ENCODE results near the gene PARP15.

The PARP15 gene

DNA sequence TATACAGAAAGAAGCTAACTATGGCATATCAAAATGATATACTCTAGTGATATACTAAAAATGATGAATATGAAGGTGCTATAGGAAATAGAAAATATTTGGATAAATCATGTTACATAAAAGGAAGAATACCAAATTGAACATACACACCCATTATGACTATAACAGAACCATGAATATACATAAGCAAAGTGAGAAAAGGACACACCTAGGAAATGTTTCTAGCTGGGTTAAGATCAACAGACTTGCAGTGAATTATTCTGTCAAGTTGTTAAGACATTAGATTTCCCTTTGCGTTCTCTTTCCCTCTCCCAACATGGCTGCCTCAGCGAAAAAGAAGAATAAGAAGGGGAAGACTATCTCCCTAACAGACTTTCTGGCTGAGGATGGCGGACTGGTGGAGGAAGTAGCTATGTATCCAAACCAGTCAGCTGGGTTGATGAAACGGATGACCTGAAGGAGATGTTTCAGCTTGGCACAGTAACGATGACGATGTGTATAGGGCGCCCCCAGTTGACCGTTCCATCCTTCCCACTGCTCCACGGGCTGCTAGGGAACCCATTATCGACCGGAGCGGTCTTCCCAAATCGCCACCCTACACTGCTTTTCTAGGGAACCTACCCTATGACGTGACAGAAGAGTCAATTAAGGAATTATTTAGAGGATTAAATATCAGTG is 83.0 kb downstream of the PARP15 start:
- Histone ChIP-seq H3K4me3 (ENCODE audit: insufficient read length, low read depth) (no peak overlapping the region), H3K27me3 (ENCODE audit: insufficient read depth, insufficient read length) (no peaks in the 10 kb centered on the region), H3K9me3 (ENCODE audit: insufficient read depth, low read length) (0 out of 2 replicates have a peak, but pooled peaks cover 6% of the 10 kb centered on the region), H3K36me3 (ENCODE audit: insufficient read depth, insufficient read length, low read length) (no peaks in the 10 kb centered on the region), H3K4me1 (ENCODE audit: insufficient read depth, insufficient read length) (peaks cover 2% of the 10 kb centered on the region), H3K9ac (ENCODE audit: insufficient read length, low read depth) (no peak overlapping the region)
- TF ChIP-seq SUZ12 (IDR thresholded peaks at IDR 0.05; ENCODE audit: extremely low read depth, insufficient read depth, insufficient read length) (no peak), ZNF274 (IDR thresholded peaks at IDR 0.05; ENCODE audit: low read depth, low read length) (no peak), YY1 (IDR thresholded peaks at IDR 0.05; ENCODE audit: insufficient read depth, insufficient read length) (no peak)
- peak; percentile 30 for DNase-seq (ENCODE audit: low read depth, low spot score)

DNA sequence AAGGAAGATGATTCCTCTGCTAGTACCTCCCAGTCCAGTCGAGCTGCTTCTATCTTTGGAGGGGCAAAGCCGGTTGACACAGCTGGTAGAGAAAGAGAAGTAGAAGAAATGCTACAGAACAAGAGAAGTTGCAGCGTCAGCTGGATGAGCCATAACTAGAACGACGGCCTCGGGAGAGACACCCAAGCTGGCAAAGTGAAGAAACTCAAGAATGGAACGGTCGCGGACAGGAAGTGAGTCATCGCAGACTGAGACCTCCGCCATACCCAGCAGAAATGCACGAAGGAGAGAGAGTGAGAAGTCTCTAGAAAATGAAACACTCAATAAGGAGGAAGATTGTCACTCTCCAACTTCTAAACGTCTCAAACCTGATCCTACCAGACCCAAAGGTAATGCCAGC is 84.2 kb downstream of the PARP15 start:
- Histone ChIP-seq H3K9ac (ENCODE audit: insufficient read length, low read depth) (no peak overlapping the region), H3K9me3 (ENCODE audit: insufficient read depth, low read length) (0 out of 2 replicates have a peak, but pooled peaks cover 6% of the 10 kb centered on the region)

DNA sequence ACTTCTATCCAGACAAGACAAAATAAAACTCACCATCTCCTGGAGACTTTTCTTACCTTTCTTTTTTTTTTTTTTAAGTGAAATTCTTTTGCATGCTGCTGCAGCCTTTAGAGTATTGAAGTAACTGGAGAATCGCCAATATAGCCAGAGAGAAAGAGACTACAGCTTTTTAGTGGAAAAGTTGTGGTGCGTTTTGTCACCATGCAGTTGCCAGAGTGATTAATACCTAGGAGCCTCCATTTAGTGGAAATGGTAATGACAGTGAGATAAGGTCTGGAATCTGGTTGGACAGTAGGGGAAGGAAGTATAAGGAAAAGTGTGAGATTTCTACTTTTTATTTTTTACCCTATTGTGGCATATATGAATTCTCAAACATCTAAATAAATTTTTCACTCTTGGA is 85.1 kb downstream of the PARP15 start:
- H3K4me1 ChIP-seq (ENCODE audit: insufficient read depth, insufficient read length), result peaks cover 2% of the 10 kb centered on the region
- TF ChIP-seq ZNF274 (IDR thresholded peaks at IDR 0.05; ENCODE audit: low read depth, low read length) (no peak), YY1 (IDR thresholded peaks at IDR 0.05; ENCODE audit: insufficient read depth, insufficient read length) (no peak), SUZ12 (IDR thresholded peaks at IDR 0.05; ENCODE audit: extremely low read depth, insufficient read depth, insufficient read length) (no peak)
- no peaks in the 10 kb centered on the region for H3K36me3 ChIP-seq (ENCODE audit: insufficient read depth, insufficient read length, low read length)
- 0 out of 2 replicates have a peak, but pooled peaks cover 6% of the 10 kb centered on the region for H3K9me3 ChIP-seq (ENCODE audit: insufficient read depth, low read length)
- no peak for DNase-seq (ENCODE audit: low read depth, low spot score)
- no peak overlapping the region for H3K4me3 ChIP-seq (ENCODE audit: insufficient read length, low read depth)
- no peak overlapping the region for H3K9ac ChIP-seq (ENCODE audit: insufficient read length, low read depth)
- H3K27me3 ChIP-seq (ENCODE audit: insufficient read depth, insufficient read length), result no peaks in the 10 kb centered on the region

More for the DNA sequence above, 84.2 kb downstream of the PARP15 start:
- H3K4me1 ChIP-seq (ENCODE audit: insufficient read depth, insufficient read length), result peaks cover 2% of the 10 kb centered on the region
- TF ChIP-seq YY1 (IDR thresholded peaks at IDR 0.05; ENCODE audit: insufficient read depth, insufficient read length) (no peak), SUZ12 (IDR thresholded peaks at IDR 0.05; ENCODE audit: extremely low read depth, insufficient read depth, insufficient read length) (no peak), ZNF274 (IDR thresholded peaks at IDR 0.05; ENCODE audit: low read depth, low read length) (no peak)
- no peaks in the 10 kb centered on the region for H3K36me3 ChIP-seq (ENCODE audit: insufficient read depth, insufficient read length, low read length)
- DNase-seq (ENCODE audit: low read depth, low spot score), result no peak
- no peak overlapping the region for H3K4me3 ChIP-seq (ENCODE audit: insufficient read length, low read depth)
- no peaks in the 10 kb centered on the region for H3K27me3 ChIP-seq (ENCODE audit: insufficient read depth, insufficient read length)

DNA sequence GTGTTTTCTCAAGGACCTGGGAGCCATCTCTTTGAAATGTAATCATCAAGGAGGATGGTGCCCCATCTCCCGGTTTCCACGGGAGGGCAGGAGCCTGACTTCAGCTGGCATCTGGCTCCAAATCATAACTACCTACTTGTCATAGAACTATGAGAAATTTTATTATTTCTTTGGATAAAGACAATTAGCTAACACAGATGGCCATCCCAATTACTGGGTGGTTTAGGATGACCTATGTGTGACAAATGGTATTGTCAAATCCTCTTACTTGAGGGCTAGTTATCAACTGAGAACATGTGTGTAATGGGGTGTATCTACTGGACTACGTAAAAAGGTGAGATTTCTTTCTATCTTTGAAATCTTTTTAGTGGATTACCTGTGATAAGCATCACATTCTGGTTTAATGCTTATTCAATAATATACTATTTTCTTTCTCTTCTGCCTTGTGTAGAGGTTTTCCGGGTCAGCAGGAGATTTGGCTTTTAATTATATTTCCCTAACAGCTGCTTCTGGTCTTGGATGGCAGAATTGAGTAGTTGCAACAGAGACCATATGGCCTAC is 87.9 kb downstream of the PARP15 start:
- 0 out of 2 replicates have a peak, but pooled peaks cover 6% of the 10 kb centered on the region for H3K9me3 ChIP-seq (ENCODE audit: insufficient read depth, low read length)
- no peak for DNase-seq (ENCODE audit: low read depth, low spot score)
- H3K36me3 ChIP-seq (ENCODE audit: insufficient read depth, insufficient read length, low read length), result no peaks in the 10 kb centered on the region
- H3K4me3 ChIP-seq (ENCODE audit: insufficient read length, low read depth), result no peak overlapping the region
- no peak overlapping the region for H3K9ac ChIP-seq (ENCODE audit: insufficient read length, low read depth)
- no peaks in the 10 kb centered on the region for H3K4me1 ChIP-seq (ENCODE audit: insufficient read depth, insufficient read length)
- TF ChIP-seq SUZ12 (IDR thresholded peaks at IDR 0.05; ENCODE audit: extremely low read depth, insufficient read depth, insufficient read length) (no peak), YY1 (IDR thresholded peaks at IDR 0.05; ENCODE audit: insufficient read depth, insufficient read length) (no peak), ZNF274 (IDR thresholded peaks at IDR 0.05; ENCODE audit: low read depth, low read length) (no peak)
- no peaks in the 10 kb centered on the region for H3K27me3 ChIP-seq (ENCODE audit: insufficient read depth, insufficient read length)

DNA sequence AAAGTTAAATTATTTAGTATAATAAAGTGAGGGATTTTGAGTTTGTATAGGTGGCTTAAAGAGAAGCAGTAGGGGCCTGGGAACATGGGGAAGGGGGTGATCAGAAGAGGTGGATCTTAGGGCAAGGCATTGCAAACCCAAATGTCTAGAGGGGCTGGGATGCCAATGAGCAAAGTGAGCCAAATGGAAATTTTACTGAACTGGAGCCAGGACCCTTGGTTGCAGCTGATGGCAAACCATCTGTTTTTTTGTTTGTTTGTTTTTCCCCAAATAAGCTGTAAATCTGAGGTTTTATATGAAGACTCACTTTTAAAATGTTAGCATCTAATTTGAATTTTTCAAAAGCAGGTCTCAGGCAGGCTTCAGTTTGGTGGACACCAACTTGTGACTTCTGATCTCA is 88.4 kb downstream of the PARP15 start:
- Histone ChIP-seq H3K9ac (ENCODE audit: insufficient read length, low read depth) (no peak overlapping the region), H3K4me1 (ENCODE audit: insufficient read depth, insufficient read length) (no peaks in the 10 kb centered on the region), H3K36me3 (ENCODE audit: insufficient read depth, insufficient read length, low read length) (no peaks in the 10 kb centered on the region), H3K27me3 (ENCODE audit: insufficient read depth, insufficient read length) (no peaks in the 10 kb centered on the region), H3K9me3 (ENCODE audit: insufficient read depth, low read length) (0 out of 2 replicates have a peak, but pooled peaks cover 4% of the 10 kb centered on the region), H3K4me3 (ENCODE audit: insufficient read length, low read depth) (no peak overlapping the region)
- TF ChIP-seq ZNF274 (IDR thresholded peaks at IDR 0.05; ENCODE audit: low read depth, low read length) (no peak), YY1 (IDR thresholded peaks at IDR 0.05; ENCODE audit: insufficient read depth, insufficient read length) (no peak), SUZ12 (IDR thresholded peaks at IDR 0.05; ENCODE audit: extremely low read depth, insufficient read depth, insufficient read length) (no peak)
- DNase-seq (ENCODE audit: low read depth, low spot score), result no peak

DNA sequence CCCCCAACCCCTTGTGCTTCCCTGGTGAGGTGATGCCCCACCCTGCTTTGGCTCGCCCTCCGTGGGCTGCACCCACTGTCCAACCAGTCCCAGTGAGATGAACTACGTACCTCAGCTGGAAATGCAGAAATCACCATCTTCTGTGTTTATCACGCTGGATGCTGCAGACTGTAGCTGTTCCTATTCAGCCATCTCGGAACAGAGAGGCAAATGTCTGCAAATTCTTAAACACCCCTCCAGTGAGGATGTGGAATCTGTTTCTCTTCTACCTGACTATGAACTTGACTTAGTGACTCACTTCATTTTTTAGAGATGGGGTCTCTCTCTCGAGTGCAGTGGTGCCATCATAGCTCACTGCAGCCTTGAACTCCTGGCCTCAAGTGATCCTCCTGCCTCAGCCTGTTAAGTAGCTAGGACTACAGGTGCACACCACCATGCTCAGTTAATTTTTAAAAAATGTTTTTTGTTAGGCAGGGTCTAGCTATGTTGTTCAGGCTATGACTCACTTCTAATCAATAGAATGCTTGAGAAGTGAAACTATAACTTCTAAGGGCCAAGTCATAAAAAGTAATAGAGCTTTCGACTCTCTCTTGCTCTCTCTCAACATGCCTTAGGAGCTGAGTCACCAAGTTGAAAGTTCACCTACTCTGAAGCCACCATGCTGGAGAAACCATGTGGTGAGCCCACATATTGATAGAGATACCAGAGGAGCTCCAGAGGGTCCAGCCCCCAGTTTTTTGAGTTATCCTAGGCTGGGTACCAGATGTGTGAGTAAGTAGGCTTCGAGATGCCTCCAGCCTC is 91.7 kb downstream of the PARP15 start:
- H3K36me3 ChIP-seq (ENCODE audit: insufficient read depth, insufficient read length, low read length), result no peaks in the 10 kb centered on the region
- TF ChIP-seq SUZ12 (IDR thresholded peaks at IDR 0.05; ENCODE audit: extremely low read depth, insufficient read depth, insufficient read length) (no peak), YY1 (IDR thresholded peaks at IDR 0.05; ENCODE audit: insufficient read depth, insufficient read length) (no peak), ZNF274 (IDR thresholded peaks at IDR 0.05; ENCODE audit: low read depth, low read length) (no peak)
- no peaks in the 10 kb centered on the region for H3K27me3 ChIP-seq (ENCODE audit: insufficient read depth, insufficient read length)
- DNase-seq (ENCODE audit: low read depth, low spot score), result no peak
- no peaks in the 10 kb centered on the region for H3K4me1 ChIP-seq (ENCODE audit: insufficient read depth, insufficient read length)
- H3K4me3 ChIP-seq (ENCODE audit: insufficient read length, low read depth), result no peak overlapping the region
- H3K9ac ChIP-seq (ENCODE audit: insufficient read length, low read depth), result no peak overlapping the region
- H3K9me3 ChIP-seq (ENCODE audit: insufficient read depth, low read length), result no peaks in the 10 kb centered on the region

DNA sequence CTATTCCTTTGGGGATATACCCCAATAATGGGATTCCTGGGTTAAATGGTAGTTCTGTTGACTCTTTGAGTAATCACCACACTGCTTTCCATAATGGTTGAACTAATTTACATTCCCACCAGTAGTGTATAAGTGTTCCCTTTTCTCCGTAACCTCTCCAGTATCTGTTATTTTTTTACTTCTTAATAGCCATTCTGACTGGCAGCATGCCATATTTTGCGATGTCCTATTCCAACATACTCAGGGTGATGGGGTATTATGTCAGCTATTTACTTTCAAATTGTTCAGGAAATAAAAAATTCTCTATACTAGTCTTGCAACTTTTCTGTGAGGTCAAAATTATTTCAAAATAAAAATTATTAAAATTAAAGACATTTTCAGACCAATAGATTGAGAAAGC is 94.1 kb downstream of the PARP15 start:
- Histone ChIP-seq H3K36me3 (ENCODE audit: insufficient read depth, insufficient read length, low read length) (no peaks in the 10 kb centered on the region), H3K27me3 (ENCODE audit: insufficient read depth, insufficient read length) (no peaks in the 10 kb centered on the region), H3K4me1 (ENCODE audit: insufficient read depth, insufficient read length) (no peaks in the 10 kb centered on the region), H3K4me3 (ENCODE audit: insufficient read length, low read depth) (no peak overlapping the region), H3K9me3 (ENCODE audit: insufficient read depth, low read length) (no peaks in the 10 kb centered on the region), H3K9ac (ENCODE audit: insufficient read length, low read depth) (no peak overlapping the region)
- no peak for DNase-seq (ENCODE audit: low read depth, low spot score)
- no peak for TF ChIP-seq YY1 (IDR thresholded peaks at IDR 0.05; ENCODE audit: insufficient read depth, insufficient read length)
- TF ChIP-seq ZNF274 (IDR thresholded peaks at IDR 0.05; ENCODE audit: low read depth, low read length), result no peak
- no peak for TF ChIP-seq SUZ12 (IDR thresholded peaks at IDR 0.05; ENCODE audit: extremely low read depth, insufficient read depth, insufficient read length)

Data from NT2/D1 (cell line).